Fibroblast of lung (primary cell): Measurements from ENCODE around the gene PLA2G4B. TPM values are rescaled to one million over a fixed set of nuclear protein-coding genes. Genes with fewer than 3 reads are reported as not detected.

Experiments used
- DNase-seq, 2 donors: peaks; one replicate each; pipeline versions ENCODE4 v3.0.0 to v3.0.0-alpha.2; 2010; ENCODE audit warnings: low read depth in 2 of 2
- H2AFZ ChIP-seq: 2 replicates; pipeline ENCODE4 v1.5.1; 2012; ENCODE audit warnings: low read length, control low read depth, inconsistent platforms
- H3K27ac ChIP-seq: 2 replicates; pipeline ENCODE4 v1.5.1; 2011; ENCODE audit warnings: low read length, control low read depth; ENCODE audit not compliant: insufficient read depth
- H3K27me3 ChIP-seq: 2 replicates; pipeline ENCODE4 v1.5.1; 2011; ENCODE audit warnings: mild to moderate bottlenecking, low read length; ENCODE audit not compliant: control insufficient read depth, insufficient read depth
- H3K36me3 ChIP-seq: 2 replicates; pipeline ENCODE4 v1.5.1; 2011; ENCODE audit warnings: low read length; ENCODE audit not compliant: control insufficient read depth, insufficient read depth
- H3K4me1 ChIP-seq: 2 replicates; pipeline ENCODE4 v1.5.1; 2011; ENCODE audit warnings: low read length; ENCODE audit not compliant: control insufficient read depth, insufficient read depth; ENCODE audit errors: extremely low read depth
- H3K4me2 ChIP-seq: 2 replicates; pipeline ENCODE4 v1.5.1; 2011; ENCODE audit warnings: low read length, control low read depth; ENCODE audit not compliant: insufficient read depth; ENCODE audit errors: extremely low read depth
- H3K4me3 ChIP-seq, 4 experiments: fragments of 200-600 bp in 1 of 4; sonication (generic) in 1 of 4; replicated peaks in 1 of 4; 2 replicates each; pipeline ENCODE4 v1.5.1; 2011 to 2016; ENCODE audit warnings: low read length in 4 of 4, low read depth in 3 of 4, mild to moderate bottlenecking in 3 of 4, control low read depth in 2 of 4, inconsistent platforms in 1 of 4, mixed read lengths in 1 of 4; ENCODE audit not compliant: insufficient read depth in 1 of 4; ENCODE audit errors: control extremely low read depth in 1 of 4
- H3K79me2 ChIP-seq: 2 replicates; pipeline ENCODE4 v1.5.1; 2012; ENCODE audit warnings: mild to moderate bottlenecking, low read length, inconsistent platforms; ENCODE audit not compliant: control insufficient read depth, insufficient read depth
- H3K9ac ChIP-seq: 2 replicates; pipeline ENCODE4 v1.5.1; 2011; ENCODE audit warnings: mild to moderate bottlenecking, low read length, control low read depth; ENCODE audit not compliant: insufficient read depth
- H3K9me3 ChIP-seq: 2 replicates; pipeline ENCODE4 v1.5.1; 2012; ENCODE audit warnings: low read depth, low read length; ENCODE audit not compliant: control insufficient read depth, insufficient read depth
- H4K20me1 ChIP-seq: 2 replicates; pipeline ENCODE4 v1.5.1; 2011; ENCODE audit warnings: low read length; ENCODE audit not compliant: control insufficient read depth, insufficient read depth; ENCODE audit errors: extremely low read depth
- CTCF ChIP-seq, 2 donors: IDR thresholded peaks in 1 of 2; conservative IDR thresholded peaks in 1 of 2; 1 replicate in 1 of 2; 2 replicates in 1 of 2; pipeline ENCODE4 v1.5.1; 2011 to 2012; ENCODE audit warnings: low read length in 2 of 2, control low read depth in 1 of 2, inconsistent platforms in 1 of 2, low read depth in 1 of 2, mild to moderate bottlenecking in 1 of 2
- EZH2 ChIP-seq: IDR thresholded peaks from 2 replicates; pipeline ENCODE4 v1.5.1; 2012; ENCODE audit warnings: low read length, control low read depth, mild to moderate bottlenecking; ENCODE audit errors: missing control alignments
- polyA plus RNA-seq, 2 donors: library from polyadenylated mRNA; depleted of rRNA in 1 of 2; stranded (reverse) in 1 of 2; unstranded in 1 of 2; fragments of >200 nt; gene quantifications; 2 replicates each; pipeline ENCODE4 v1.2.1, GENCODE V29; 2011 to 2012; ENCODE audit warnings: missing spikeins in 1 of 2
- total RNA-seq: library from RNA; depleted of rRNA; stranded (reverse); fragments of >200 nt; gene quantifications from 2 replicates; pipeline ENCODE4 v1.2.1, GENCODE V29; 2014

PLA2G4B gene
- total and polyA plus RNA-seq, 2 donors (not counting 1 experiment from before 2014, with no cell fraction given) = 0.99 to 1.2 TPM

DNA sequence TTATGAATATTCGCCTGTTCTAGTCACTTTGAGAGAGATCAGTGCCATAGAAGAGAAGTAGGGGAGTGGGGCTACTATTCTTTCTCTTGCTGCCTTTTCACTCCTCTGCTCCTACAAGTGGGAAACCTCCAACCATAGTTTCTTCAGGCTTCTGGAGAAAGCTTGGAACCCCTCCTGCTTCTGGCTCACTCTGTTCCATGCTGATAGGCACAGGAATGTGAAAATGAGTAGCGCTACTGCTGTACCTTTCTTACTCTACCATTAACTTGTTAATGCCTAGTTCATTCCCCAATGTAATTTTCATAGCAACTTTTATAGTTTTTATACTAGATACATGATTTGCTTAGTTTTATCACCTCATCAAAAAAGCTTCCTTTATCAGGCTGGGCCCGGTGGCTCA is 37.5 kb upstream of the PLA2G4B start:
- no peak for DNase-seq
- H3K4me3 ChIP-seq = no peak overlapping the region
- peaks cover 5% of the 10 kb centered on the region for H3K79me2 ChIP-seq
- no peak overlapping the region for H3K9ac ChIP-seq
- no peak overlapping the region for H3K27ac ChIP-seq
- H3K27me3 ChIP-seq = no peaks in the 10 kb centered on the region
- H3K9me3 ChIP-seq = no peaks in the 10 kb centered on the region
- H4K20me1 ChIP-seq = no peaks in the 10 kb centered on the region
- peaks cover 8% of the 10 kb centered on the region for H3K4me1 ChIP-seq
- peaks cover 2% of the 10 kb centered on the region for H3K36me3 ChIP-seq
- no peak overlapping the region for H2AFZ ChIP-seq
- no peak overlapping the region for H3K4me2 ChIP-seq
- TF ChIP-seq CTCF (conservative IDR thresholded peaks at IDR 0.05 in 1 of 2, IDR thresholded peaks at IDR 0.05 in 1 of 2; ENCODE audit: low read depth in 1 of 2, low read length in 2 of 2) = no peak
- TF ChIP-seq EZH2 = no peak

DNA sequence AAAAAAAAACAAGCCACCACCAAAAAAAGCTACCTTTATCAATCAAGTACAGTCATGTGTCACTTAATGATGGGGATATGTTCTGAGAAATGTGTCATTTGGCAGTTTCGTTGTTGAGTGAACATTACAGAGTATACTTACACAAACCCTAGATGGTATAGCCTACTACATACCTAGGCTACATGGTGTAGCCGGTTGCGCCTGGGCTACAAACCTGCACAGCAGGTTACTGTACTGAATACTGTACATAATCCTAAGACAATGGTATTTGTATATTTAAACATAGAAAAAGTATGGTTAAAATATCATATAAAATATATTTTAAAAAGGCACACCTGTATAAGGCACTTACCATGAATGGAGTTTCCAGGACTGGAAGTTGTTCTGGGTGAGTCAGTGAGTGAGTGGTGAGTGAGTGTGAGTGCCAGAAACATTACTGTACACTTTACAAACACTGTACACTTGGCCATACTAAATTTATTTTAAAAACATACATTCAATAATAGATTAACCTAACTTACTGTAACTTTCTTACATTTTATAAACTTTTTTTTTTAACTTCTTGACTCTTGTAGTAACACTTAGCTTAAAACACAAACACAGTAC is 36.7 kb upstream of the PLA2G4B start:
- Histone ChIP-seq H3K4me2 (no peak overlapping the region), H3K9ac (no peak overlapping the region), H3K9me3 (no peaks in the 10 kb centered on the region), H4K20me1 (no peaks in the 10 kb centered on the region), H3K4me1 (peaks cover 4% of the 10 kb centered on the region), H3K36me3 (peaks cover 2% of the 10 kb centered on the region), H3K27me3 (no peaks in the 10 kb centered on the region), H3K4me3 (no peak overlapping the region), H3K79me2 (peaks cover 5% of the 10 kb centered on the region), H2AFZ (no peak overlapping the region), H3K27ac (no peak overlapping the region)
- TF ChIP-seq EZH2 (no peak), CTCF (conservative IDR thresholded peaks at IDR 0.05 in 1 of 2, IDR thresholded peaks at IDR 0.05 in 1 of 2; ENCODE audit: low read depth in 1 of 2, low read length in 2 of 2) (no peak)
- DNase-seq = peak; percentile 34 to 72

- Histone ChIP-seq H2AFZ (no peak overlapping the region), H3K4me3 (no peak overlapping the region), H3K9ac (no peak overlapping the region), H3K4me2 (no peak overlapping the region), H3K36me3 (peaks cover 2% of the 10 kb centered on the region), H3K9me3 (no peaks in the 10 kb centered on the region), H4K20me1 (no peaks in the 10 kb centered on the region), H3K27ac (no peak overlapping the region), H3K79me2 (no peaks in the 10 kb centered on the region), H3K4me1 (peaks cover 8% of the 10 kb centered on the region), H3K27me3 (no peaks in the 10 kb centered on the region)
- no peak for DNase-seq
- TF ChIP-seq CTCF (conservative IDR thresholded peaks at IDR 0.05 in 1 of 2, IDR thresholded peaks at IDR 0.05 in 1 of 2; ENCODE audit: low read depth in 1 of 2, low read length in 2 of 2) = no peak
- no peak for TF ChIP-seq EZH2
These were observed 34.3 kb upstream of the PLA2G4B start for GRCh38 chr15:41804361-41804760.
